Esophagus squamous epithelium (tissue), 4 donors: ENCODE measurements around the gene ABLIM2.

Experiments used
- POLR2A ChIP-seq, 4 donors: fragments of 450-650 bp; IDR thresholded peaks; one replicate each; pipeline ENCODE4 v1.6.1; 2017; ENCODE audit warnings: antibody characterized with exemption in 4 of 4, mild to moderate bottlenecking in 4 of 4, moderate library complexity in 3 of 4
- TF ChIP-seq, protein P1 (sequence below), 6 experiments: fragments of 450-650 bp in 4 of 6; fragments of 200-600 bp in 2 of 6; sonication (generic) in 2 of 6; IDR thresholded peaks; one replicate each; pipeline ENCODE4 v1.5.1; 2016 to 2019; ENCODE audit warnings: antibody characterized with exemption in 6 of 6, mild to moderate bottlenecking in 4 of 6, moderate library complexity in 4 of 6

DNA sequence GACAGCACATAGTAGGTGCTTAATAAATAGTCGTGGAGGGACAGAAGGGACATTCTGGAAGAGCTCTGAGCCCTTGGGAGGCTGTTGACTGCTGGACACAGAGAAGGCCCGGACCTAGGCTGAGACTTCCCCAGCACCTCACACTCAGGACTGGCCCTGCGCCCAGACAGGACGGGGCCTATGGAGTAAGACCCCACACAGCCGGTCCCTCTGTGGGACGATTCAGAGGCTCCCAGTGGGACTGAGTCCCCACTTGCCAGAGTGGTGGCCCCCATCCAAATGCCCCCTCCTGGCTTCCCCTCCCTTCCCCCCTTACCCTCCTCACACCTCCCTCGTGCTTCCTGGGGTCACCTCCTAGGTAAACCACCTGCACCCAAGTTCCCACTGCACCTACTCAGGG is 8.9 kb downstream of the ABLIM2 start:
- no peak for TF ChIP-seq POLR2A (IDR thresholded peaks at IDR 0.05)
- TF ChIP-seq, protein P1, sequence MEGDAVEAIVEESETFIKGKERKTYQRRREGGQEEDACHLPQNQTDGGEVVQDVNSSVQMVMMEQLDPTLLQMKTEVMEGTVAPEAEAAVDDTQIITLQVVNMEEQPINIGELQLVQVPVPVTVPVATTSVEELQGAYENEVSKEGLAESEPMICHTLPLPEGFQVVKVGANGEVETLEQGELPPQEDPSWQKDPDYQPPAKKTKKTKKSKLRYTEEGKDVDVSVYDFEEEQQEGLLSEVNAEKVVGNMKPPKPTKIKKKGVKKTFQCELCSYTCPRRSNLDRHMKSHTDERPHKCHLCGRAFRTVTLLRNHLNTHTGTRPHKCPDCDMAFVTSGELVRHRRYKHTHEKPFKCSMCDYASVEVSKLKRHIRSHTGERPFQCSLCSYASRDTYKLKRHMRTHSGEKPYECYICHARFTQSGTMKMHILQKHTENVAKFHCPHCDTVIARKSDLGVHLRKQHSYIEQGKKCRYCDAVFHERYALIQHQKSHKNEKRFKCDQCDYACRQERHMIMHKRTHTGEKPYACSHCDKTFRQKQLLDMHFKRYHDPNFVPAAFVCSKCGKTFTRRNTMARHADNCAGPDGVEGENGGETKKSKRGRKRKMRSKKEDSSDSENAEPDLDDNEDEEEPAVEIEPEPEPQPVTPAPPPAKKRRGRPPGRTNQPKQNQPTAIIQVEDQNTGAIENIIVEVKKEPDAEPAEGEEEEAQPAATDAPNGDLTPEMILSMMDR (IDR thresholded peaks at IDR 0.05) = no peak
